Measurements from ENCODE around the gene TBC1D16. TPM values are rescaled to one million over a fixed set of nuclear protein-coding genes. Genes with fewer than 3 reads are reported as not detected.

TBC1D16 gene
- total RNA-seq, 4 donors from 2014 or later = 26.5 to 44.3 (median 36.3) TPM

- Histone ChIP-seq H3K36me3 (no peaks in the 10 kb centered on the region), H3K4me1 (peaks cover 0 to 25% (median 3%) of the 10 kb centered on the region in 3 donors), H3K27me3 (peaks cover 96% of the 10 kb centered on the region), H3K27ac (no peak overlapping the region), H3K4me3 (no peak overlapping the region), H3K9me3 (no peaks in the 10 kb centered on the region)
- no peak for ATAC-seq
- 26 to 54% methylated on average over 8 to 21 of the region's 28 CpGs for WGBS, 2 donors (ENCODE audit: low coverage in 1 of 2)
- TF ChIP-seq CTCF (IDR thresholded peaks at IDR 0.05) (no peak), POLR2A (IDR thresholded peaks at IDR 0.05) (no peak), POLR2AphosphoS5 (IDR thresholded peaks at IDR 0.05) (no peak), EP300 (IDR thresholded peaks at IDR 0.05) (no peak)
Observed at GRCh38 chr17:79921411-79922115, 114.1 kb downstream of the TBC1D16 start.

GRCh38 chr17:79920751-79921410 lies 114.8 kb downstream of the TBC1D16 start:
- Histone ChIP-seq H3K9me3 (no peaks in the 10 kb centered on the region), H3K4me3 (no peak overlapping the region), H3K27me3 (peaks cover 94% of the 10 kb centered on the region), H3K27ac (no peak overlapping the region), H3K4me1 (peaks cover 0 to 25% (median 3%) of the 10 kb centered on the region in 3 donors), H3K36me3 (no peaks in the 10 kb centered on the region)
- TF ChIP-seq POLR2AphosphoS5 (IDR thresholded peaks at IDR 0.05) (no peak), EP300 (IDR thresholded peaks at IDR 0.05) (no peak), CTCF (IDR thresholded peaks at IDR 0.05) (no peak), POLR2A (IDR thresholded peaks at IDR 0.05) (no peak)
- ATAC-seq = no peak
- 79 to 90% methylated on average over 2 of the region's 19 CpGs for WGBS, 2 donors (ENCODE audit: low coverage in 1 of 2)

- no peaks in the 10 kb centered on the region for H3K36me3 ChIP-seq
- 40% methylated on average over 1 of the region's 28 CpGs; no CpG with 5 or more reads in 1 of the 2 donors for WGBS, 2 donors (ENCODE audit: low coverage in 1 of 2)
Observed at GRCh38 chr17:79919862-79920720, 115.6 kb downstream of the TBC1D16 start.

GRCh38 chr17:79919164-79919585 lies 116.5 kb downstream of the TBC1D16 start:
- no peaks in the 10 kb centered on the region for H3K36me3 ChIP-seq
- H3K27ac ChIP-seq = peak overlapping the region in 2 of 4 donors; percentile 43 to 44
- peak; percentile 81 for ATAC-seq
- peaks cover 0 to 17% (median 3%) of the 10 kb centered on the region in 3 donors for H3K4me1 ChIP-seq
- no peak overlapping the region for H3K4me3 ChIP-seq
- no peak for TF ChIP-seq EP300 (IDR thresholded peaks at IDR 0.05)
- TF ChIP-seq POLR2AphosphoS5 (IDR thresholded peaks at IDR 0.05) = peak; percentile 89
- TF ChIP-seq CTCF (IDR thresholded peaks at IDR 0.05) = no peak
- no peak for TF ChIP-seq POLR2A (IDR thresholded peaks at IDR 0.05)
- H3K9me3 ChIP-seq = no peaks in the 10 kb centered on the region
- no CpG with 5 or more reads among the region's 17 CpGs for WGBS, 2 donors (ENCODE audit: low coverage in 1 of 2)
- peaks cover 93% of the 10 kb centered on the region for H3K27me3 ChIP-seq

More at GRCh38 chr17:79919862-79920720, 115.6 kb downstream of the TBC1D16 start:
- H3K27ac ChIP-seq = no peak overlapping the region
- TF ChIP-seq POLR2A (IDR thresholded peaks at IDR 0.05) (no peak), EP300 (IDR thresholded peaks at IDR 0.05) (no peak), POLR2AphosphoS5 (IDR thresholded peaks at IDR 0.05) (no peak), CTCF (IDR thresholded peaks at IDR 0.05) (no peak)
- no peak overlapping the region for H3K4me3 ChIP-seq
- no peak for ATAC-seq
- H3K9me3 ChIP-seq = no peaks in the 10 kb centered on the region
- H3K4me1 ChIP-seq = peaks cover 0 to 22% (median 3%) of the 10 kb centered on the region in 3 donors
- H3K27me3 ChIP-seq = peaks cover 94% of the 10 kb centered on the region

Measured in gastroesophageal sphincter (tissue), 4 donors.